ENCODE results near the gene ABR.

ABR gene

GRCh38 chr17:1112875-1113274 is 66.9 kb downstream of the ABR start:
- DNase-seq (ENCODE audit: low read depth), result no peak
- TF ChIP-seq CTCF (IDR thresholded peaks at IDR 0.05; ENCODE audit: low read depth, low read length, missing control alignments), result no peak
- no peak overlapping the region for H3K4me3 ChIP-seq (ENCODE audit: low read depth, low read length)

- no peak for DNase-seq (ENCODE audit: low read depth)
- no peak for TF ChIP-seq CTCF (IDR thresholded peaks at IDR 0.05; ENCODE audit: low read depth, low read length, missing control alignments)
- no peak overlapping the region for H3K4me3 ChIP-seq (ENCODE audit: low read depth, low read length)
These were observed 68.0 kb downstream of the ABR start for GRCh38 chr17:1111599-1112443.

GRCh38 chr17:1110862-1111598 is 68.8 kb downstream of the ABR start:
- TF ChIP-seq CTCF (IDR thresholded peaks at IDR 0.05; ENCODE audit: low read depth, low read length, missing control alignments), result no peak
- H3K4me3 ChIP-seq (ENCODE audit: low read depth, low read length), result no peak overlapping the region
- DNase-seq (ENCODE audit: low read depth), result no peak

GRCh38 chr17:1110541-1110861 is 69.3 kb downstream of the ABR start:
- H3K4me3 ChIP-seq (ENCODE audit: low read depth, low read length), result no peak overlapping the region
- no peak for DNase-seq (ENCODE audit: low read depth)
- TF ChIP-seq CTCF (IDR thresholded peaks at IDR 0.05; ENCODE audit: low read depth, low read length, missing control alignments), result no peak

GRCh38 chr17:1109606-1110540 is 69.9 kb downstream of the ABR start:
- H3K4me3 ChIP-seq (ENCODE audit: low read depth, low read length), result peak overlapping the region; percentile 67
- no peak for TF ChIP-seq CTCF (IDR thresholded peaks at IDR 0.05; ENCODE audit: low read depth, low read length, missing control alignments)
- DNase-seq (ENCODE audit: low read depth), result no peak

- no peak for TF ChIP-seq CTCF (IDR thresholded peaks at IDR 0.05; ENCODE audit: low read depth, low read length, missing control alignments)
- peak overlapping the region; percentile 67 for H3K4me3 ChIP-seq (ENCODE audit: low read depth, low read length)
- DNase-seq (ENCODE audit: low read depth), result no peak
These were observed 70.8 kb downstream of the ABR start for GRCh38 chr17:1108765-1109605.

All from GM12864 (cell line).